ENCODE data around the gene AKAP10.
A peak's percentile ranks its signal among the peaks of the same experiment; 100 is the strongest.

AKAP10 gene

DNA sequence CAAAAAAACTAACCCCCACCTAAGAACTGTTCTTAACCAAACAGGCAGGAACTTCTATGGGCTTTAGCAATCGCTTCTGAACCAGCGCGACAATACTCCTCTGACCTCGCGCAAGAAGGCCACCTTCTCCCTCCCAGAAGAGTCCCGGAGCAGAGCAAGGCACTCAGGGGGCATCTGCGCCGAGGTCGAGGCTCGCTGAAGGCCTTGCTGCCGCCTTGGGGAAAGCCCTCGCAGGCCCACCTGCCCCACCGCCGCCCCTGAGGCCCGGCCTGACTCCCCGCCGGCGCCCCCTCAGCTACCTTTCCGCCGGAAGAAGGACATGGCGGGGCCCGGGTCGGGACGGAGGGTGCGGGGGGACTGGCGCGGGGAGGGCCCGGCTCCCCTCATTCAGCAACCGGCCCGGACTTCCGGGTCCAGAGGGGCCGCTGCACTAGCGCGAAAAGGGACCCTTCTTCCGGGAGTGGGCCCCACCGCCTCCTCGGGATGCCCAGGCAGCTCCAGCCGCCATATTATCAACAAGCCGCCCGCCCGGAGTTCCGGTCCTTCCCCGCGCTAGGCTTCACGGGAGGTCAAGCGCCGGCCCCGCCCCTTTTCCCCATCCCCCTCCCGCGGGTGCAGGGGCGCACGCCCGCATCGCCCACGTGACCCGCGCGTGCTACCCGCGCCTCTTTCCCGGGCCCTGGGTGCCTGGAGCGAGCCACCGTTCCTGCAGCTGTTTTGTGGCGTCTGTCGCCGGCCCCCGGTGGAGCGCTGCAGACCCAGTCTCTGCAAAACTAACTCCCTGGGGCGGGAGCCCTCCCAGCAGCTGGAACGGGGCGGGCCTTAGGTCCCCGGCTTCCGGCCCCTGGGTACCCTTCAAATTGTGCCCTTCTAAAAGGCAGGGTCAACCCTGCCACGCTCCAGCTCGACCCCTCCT, at the start of gene AKAP10 (continued):
- TF ChIP-seq ZNF510 (tag by site-specific recombination; IDR thresholded peaks at IDR 0.05; ENCODE audit: insufficient replicate concordance) (no peak), ZNF561 (tag by site-specific recombination; IDR thresholded peaks at IDR 0.05; ENCODE audit: borderline replicate concordance) (peak; percentile 83), GFI1B (tag by site-specific recombination; IDR thresholded peaks at IDR 0.05) (no peak), ZNF335 (tag by site-specific recombination; conservative IDR thresholded peaks at IDR 0.05) (peak; percentile 91), FEZF1 (tag by site-specific recombination; IDR thresholded peaks at IDR 0.05) (peak; percentile 28; the same call in 1 of the 2 replicates), ZBTB17 (tag by site-specific recombination; IDR thresholded peaks at IDR 0.05) (no peak), ZFHX2 (tag by site-specific recombination; conservative IDR thresholded peaks at IDR 0.05) (peak; percentile 90), ZSCAN23 (tag by site-specific recombination; IDR thresholded peaks at IDR 0.05) (0 out of 2 replicates have a peak, but pooled peaks have one; percentile 63), ZNF530 (tag by site-specific recombination; IDR thresholded peaks at IDR 0.05; ENCODE audit: low read depth) (no peak), ZNF391 (tag by site-specific recombination; IDR thresholded peaks at IDR 0.05; ENCODE audit: borderline replicate concordance, low read depth) (peak; percentile 30; the same call in 1 of the 2 replicates), ZBTB7A (tag by site-specific recombination; IDR thresholded peaks at IDR 0.05; ENCODE audit: low read depth) (0 out of 2 replicates have a peak, but pooled peaks have one; percentile 74)
- TF ChIP-seq, protein P1, sequence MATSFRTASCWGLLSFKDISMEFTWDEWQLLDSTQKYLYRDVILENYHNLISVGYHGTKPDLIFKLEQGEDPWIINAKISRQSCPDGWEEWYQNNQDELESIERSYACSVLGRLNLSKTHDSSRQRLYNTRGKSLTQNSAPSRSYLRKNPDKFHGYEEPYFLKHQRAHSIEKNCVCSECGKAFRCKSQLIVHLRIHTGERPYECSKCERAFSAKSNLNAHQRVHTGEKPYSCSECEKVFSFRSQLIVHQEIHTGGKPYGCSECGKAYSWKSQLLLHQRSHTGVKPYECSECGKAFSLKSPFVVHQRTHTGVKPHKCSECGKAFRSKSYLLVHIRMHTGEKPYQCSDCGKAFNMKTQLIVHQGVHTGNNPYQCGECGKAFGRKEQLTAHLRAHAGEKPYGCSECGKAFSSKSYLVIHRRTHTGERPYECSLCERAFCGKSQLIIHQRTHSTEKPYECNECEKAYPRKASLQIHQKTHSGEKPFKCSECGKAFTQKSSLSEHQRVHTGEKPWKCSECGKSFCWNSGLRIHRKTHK (tag by site-specific recombination; IDR thresholded peaks at IDR 0.05) = no peak
- TF ChIP-seq, protein P2, sequence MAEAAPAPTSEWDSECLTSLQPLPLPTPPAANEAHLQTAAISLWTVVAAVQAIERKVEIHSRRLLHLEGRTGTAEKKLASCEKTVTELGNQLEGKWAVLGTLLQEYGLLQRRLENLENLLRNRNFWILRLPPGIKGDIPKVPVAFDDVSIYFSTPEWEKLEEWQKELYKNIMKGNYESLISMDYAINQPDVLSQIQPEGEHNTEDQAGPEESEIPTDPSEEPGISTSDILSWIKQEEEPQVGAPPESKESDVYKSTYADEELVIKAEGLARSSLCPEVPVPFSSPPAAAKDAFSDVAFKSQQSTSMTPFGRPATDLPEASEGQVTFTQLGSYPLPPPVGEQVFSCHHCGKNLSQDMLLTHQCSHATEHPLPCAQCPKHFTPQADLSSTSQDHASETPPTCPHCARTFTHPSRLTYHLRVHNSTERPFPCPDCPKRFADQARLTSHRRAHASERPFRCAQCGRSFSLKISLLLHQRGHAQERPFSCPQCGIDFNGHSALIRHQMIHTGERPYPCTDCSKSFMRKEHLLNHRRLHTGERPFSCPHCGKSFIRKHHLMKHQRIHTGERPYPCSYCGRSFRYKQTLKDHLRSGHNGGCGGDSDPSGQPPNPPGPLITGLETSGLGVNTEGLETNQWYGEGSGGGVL (tag by site-specific recombination; IDR thresholded peaks at IDR 0.05) = 0 out of 2 replicates have a peak, but pooled peaks have one; percentile 16
- TF ChIP-seq, protein P3, sequence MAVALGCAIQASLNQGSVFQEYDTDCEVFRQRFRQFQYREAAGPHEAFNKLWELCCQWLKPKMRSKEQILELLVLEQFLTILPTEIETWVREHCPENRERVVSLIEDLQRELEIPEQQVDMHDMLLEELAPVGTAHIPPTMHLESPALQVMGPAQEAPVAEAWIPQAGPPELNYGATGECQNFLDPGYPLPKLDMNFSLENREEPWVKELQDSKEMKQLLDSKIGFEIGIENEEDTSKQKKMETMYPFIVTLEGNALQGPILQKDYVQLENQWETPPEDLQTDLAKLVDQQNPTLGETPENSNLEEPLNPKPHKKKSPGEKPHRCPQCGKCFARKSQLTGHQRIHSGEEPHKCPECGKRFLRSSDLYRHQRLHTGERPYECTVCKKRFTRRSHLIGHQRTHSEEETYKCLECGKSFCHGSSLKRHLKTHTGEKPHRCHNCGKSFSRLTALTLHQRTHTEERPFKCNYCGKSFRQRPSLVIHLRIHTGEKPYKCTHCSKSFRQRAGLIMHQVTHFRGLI (tag by site-specific recombination; IDR thresholded peaks at IDR 0.05) = no peak
- TF ChIP-seq, protein P4, sequence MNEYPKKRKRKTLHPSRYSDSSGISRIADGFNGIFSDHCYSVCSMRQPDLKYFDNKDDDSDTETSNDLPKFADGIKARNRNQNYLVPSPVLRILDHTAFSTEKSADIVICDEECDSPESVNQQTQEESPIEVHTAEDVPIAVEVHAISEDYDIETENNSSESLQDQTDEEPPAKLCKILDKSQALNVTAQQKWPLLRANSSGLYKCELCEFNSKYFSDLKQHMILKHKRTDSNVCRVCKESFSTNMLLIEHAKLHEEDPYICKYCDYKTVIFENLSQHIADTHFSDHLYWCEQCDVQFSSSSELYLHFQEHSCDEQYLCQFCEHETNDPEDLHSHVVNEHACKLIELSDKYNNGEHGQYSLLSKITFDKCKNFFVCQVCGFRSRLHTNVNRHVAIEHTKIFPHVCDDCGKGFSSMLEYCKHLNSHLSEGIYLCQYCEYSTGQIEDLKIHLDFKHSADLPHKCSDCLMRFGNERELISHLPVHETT (tag by site-specific recombination; IDR thresholded peaks at IDR 0.05) = peak; percentile 65; the same call in 1 of the 2 replicates
- TF ChIP-seq, protein P5, sequence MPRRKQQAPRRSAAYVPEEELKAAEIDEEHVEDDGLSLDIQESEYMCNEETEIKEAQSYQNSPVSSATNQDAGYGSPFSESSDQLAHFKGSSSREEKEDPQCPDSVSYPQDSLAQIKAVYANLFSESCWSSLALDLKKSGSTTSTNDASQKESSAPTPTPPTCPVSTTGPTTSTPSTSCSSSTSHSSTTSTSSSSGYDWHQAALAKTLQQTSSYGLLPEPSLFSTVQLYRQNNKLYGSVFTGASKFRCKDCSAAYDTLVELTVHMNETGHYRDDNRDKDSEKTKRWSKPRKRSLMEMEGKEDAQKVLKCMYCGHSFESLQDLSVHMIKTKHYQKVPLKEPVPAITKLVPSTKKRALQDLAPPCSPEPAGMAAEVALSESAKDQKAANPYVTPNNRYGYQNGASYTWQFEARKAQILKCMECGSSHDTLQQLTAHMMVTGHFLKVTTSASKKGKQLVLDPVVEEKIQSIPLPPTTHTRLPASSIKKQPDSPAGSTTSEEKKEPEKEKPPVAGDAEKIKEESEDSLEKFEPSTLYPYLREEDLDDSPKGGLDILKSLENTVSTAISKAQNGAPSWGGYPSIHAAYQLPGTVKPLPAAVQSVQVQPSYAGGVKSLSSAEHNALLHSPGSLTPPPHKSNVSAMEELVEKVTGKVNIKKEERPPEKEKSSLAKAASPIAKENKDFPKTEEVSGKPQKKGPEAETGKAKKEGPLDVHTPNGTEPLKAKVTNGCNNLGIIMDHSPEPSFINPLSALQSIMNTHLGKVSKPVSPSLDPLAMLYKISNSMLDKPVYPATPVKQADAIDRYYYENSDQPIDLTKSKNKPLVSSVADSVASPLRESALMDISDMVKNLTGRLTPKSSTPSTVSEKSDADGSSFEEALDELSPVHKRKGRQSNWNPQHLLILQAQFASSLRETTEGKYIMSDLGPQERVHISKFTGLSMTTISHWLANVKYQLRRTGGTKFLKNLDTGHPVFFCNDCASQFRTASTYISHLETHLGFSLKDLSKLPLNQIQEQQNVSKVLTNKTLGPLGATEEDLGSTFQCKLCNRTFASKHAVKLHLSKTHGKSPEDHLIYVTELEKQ (tag by site-specific recombination; IDR thresholded peaks at IDR 0.05; ENCODE audit: borderline replicate concordance) = peak; percentile 44; the same call in 1 of the 2 replicates
- TF ChIP-seq, protein P6, sequence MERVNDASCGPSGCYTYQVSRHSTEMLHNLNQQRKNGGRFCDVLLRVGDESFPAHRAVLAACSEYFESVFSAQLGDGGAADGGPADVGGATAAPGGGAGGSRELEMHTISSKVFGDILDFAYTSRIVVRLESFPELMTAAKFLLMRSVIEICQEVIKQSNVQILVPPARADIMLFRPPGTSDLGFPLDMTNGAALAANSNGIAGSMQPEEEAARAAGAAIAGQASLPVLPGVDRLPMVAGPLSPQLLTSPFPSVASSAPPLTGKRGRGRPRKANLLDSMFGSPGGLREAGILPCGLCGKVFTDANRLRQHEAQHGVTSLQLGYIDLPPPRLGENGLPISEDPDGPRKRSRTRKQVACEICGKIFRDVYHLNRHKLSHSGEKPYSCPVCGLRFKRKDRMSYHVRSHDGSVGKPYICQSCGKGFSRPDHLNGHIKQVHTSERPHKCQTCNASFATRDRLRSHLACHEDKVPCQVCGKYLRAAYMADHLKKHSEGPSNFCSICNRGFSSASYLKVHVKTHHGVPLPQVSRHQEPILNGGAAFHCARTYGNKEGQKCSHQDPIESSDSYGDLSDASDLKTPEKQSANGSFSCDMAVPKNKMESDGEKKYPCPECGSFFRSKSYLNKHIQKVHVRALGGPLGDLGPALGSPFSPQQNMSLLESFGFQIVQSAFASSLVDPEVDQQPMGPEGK (tag by site-specific recombination; IDR thresholded peaks at IDR 0.05) = peak; percentile 92

All from HEK293 (cell line).